Activated CD8-positive, alpha-beta memory T cell treated with anti-CD3 and anti-CD28 coated beads, Interleukin-2, amount 50 U/mL, for 24 hours (primary cell): ENCODE data around the gene TUT7.

Experiments used
- DNase-seq: peaks from one replicate; pipeline ENCODE4 v3.0.0-alpha.2; 2020; ENCODE audit errors: extremely low read depth

Gene TUT7

DNA sequence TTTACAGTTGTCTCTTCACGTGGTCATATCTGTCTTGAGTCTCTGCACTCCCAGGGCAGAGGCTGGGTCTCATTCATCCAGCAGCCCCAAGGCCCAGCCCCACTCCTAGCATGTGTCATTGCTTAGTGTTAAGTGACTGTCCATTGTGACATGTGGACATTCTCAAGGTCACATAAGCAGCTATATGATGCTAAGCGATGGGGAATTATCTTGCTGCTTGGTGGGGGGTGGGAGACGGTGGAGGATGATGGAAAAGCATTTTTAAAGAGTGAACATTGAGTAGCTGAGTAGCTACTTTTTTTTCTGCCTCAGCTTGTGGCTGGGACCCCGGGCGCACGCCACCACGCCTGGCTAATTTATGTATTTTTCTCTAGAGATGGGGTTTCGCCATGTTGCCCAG lies 94.7 kb downstream of the TUT7 start, which contains the start of gene C9orf153:
TSS of gene C9orf153 (minus strand) at position 101 of the 400 bp plus-strand sequence. CDS start 30,054 bp downstream, outside the sequence.
- no peak for DNase-seq

GRCh38 chr9:86257391-86257790 lies 96.8 kb downstream of the TUT7 start:
- no peak for DNase-seq

DNA sequence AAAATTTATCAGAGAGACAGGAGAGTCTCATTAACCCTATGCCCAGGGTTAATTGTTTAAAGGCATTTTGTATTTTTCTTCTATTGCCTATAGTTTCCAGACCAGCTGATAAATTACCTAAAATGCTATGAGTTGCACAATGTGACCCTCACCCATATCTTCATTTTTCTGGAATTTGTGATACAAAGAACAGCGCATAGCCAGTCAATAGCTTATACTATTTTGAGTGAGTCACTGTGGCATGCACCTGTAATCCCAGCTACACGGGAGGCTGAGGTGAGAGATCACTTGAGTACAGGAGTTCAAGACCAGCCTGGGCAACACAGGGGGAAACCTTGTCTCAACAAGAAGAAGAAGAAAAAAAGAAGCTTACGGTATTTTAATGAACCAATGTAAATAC lies 97.6 kb downstream of the TUT7 start:
- DNase-seq = no peak

GRCh38 chr9:86253577-86253976 lies 100.6 kb downstream of the TUT7 start:
- DNase-seq = no peak

DNA sequence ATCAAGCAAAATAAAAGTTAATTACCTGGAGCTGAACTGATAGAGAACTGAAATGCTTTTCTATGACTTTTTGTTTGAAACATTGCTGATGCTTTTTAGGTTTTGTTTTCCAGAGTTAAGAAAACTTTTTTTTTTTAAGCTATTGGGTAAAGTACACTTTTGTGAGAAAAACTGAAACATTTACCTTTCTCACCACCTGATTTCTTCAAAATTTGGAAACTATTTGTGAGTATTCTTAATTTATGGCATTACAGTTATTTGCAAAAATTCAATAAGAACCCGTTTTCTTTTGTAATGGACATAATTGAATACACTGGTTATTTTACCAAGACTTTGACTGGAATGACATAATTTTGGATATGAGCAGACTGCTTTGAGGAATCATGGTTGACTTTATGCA lies 101.3 kb downstream of the TUT7 start:
- DNase-seq = no peak

DNA sequence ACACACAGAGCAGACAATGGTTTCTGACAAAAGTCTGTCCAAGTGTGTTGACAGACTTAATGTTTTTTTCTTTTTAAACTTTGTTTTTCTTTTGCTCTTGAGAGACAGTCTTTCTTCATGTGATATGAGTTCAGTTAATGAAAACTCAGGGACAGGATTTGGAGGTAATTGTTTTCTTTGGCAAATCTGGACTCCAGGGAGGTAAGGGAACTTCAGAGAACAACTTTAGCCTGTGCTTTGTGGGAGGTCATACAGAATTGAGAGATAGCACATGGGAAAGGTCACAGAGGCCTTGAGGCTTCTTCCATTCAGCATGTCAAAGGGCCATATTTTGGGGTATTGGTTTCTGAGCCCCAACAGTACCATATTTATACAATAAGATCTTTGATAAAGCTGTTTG lies 104.1 kb downstream of the TUT7 start:
- no peak for DNase-seq

DNA sequence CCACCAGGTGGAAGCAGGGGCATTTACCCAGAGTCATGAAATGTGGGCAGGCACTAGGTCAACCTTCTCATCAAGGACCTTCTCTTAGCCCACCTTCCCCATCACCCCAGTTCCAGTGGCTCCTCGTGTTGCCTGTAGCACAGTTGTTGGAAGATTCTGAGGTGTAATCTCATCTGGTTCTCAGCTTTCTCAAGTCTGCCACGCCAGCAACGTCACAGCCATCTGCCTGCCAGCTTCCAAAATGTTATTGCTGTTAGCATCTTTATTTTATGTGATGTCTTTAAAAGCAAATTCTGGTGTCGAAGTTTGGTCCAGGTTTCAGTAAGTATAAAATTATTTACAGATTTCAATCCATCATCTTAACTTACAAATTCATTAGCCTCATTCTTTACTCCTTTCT lies 105.5 kb downstream of the TUT7 start:
- DNase-seq = no peak

DNA sequence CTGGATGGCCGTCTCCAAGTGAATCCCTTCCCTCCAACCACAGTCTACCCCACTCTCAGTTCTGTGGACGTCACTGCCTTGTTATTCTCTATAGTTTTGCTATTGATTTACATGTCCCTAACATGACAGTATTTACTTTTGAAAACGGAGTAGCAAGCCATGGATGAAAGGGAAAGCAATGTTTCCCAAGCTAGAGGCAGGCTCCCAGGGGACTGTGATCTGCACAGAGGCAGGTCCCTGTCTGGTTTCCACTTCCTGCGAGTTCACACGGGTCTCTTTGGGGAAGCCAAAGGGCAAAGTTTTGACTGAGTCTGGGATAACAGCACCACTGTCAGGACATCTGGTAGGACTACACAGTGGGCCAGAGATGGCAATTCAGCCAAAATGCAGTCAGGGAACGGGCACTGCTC lies 107.5 kb downstream of the TUT7 start:
- DNase-seq = no peak

GRCh38 chr9:86242071-86242470 lies 112.1 kb downstream of the TUT7 start:
- DNase-seq = no peak

GRCh38 chr9:86241216-86241615 lies 113.0 kb downstream of the TUT7 start:
- no peak for DNase-seq

- no peak for DNase-seq
Observed at GRCh38 chr9:86238861-86239770, 115.1 kb downstream of the TUT7 start.
